ENCODE measurements around the gene ZBTB7B.
"Not testable (repeated sequence)": the region's sequence is repeated elsewhere in the genome, so short reads cannot be mapped to it uniquely, and the experiment has no call there.

The ZBTB7B gene

GRCh38 chr1:154974102-154974807 is 28.3 kb upstream of the ZBTB7B start, which contains the start of gene CKS1B:
CKS1B (plus strand) TSS chr1:154974681; CDS start chr1:154974746, 65 bp downstream.
- peaks cover 13% of the 10 kb centered on the region for H4K20me1 ChIP-seq (ENCODE audit: insufficient read depth, low read length)
- no peak for TF ChIP-seq CTCF (IDR thresholded peaks at IDR 0.05; ENCODE audit: low read depth, low read length)
- no peak for TF ChIP-seq EZH2phosphoT487 (IDR thresholded peaks at IDR 0.05; ENCODE audit: low read depth)
- H3K27me3 ChIP-seq (ENCODE audit: low read depth, low read length) = no peaks in the 10 kb centered on the region
- peaks cover 34% of the 10 kb centered on the region for H3K4me1 ChIP-seq (ENCODE audit: low read length)
- H3K27ac ChIP-seq (ENCODE audit: low read length) = peak within 1 kb of the TSS; percentile 91
- peak within 1 kb of the TSS; percentile 88 for H3K4me3 ChIP-seq (ENCODE audit: low read length)
- H3K9me3 ChIP-seq (ENCODE audit: insufficient read depth, low read length) = no peaks in the 10 kb centered on the region
- H3K9ac ChIP-seq (ENCODE audit: low read length) = peak within 1 kb of the TSS; percentile 97
- H3K79me2 ChIP-seq (ENCODE audit: low read length) = peaks cover 58% of the 10 kb centered on the region
- peak within 1 kb of the TSS; percentile 81 for H3K4me2 ChIP-seq (ENCODE audit: low read length)
- H2AFZ ChIP-seq (ENCODE audit: low read depth, low read length) = peak within 1 kb of the TSS; percentile 63; the same call in 1 of the 2 replicates
- peaks cover 14% of the 10 kb centered on the region for H3K36me3 ChIP-seq (replicated peaks; ENCODE audit: low read depth, low read length)

GRCh38 chr1:154974808-154975408 is 27.7 kb upstream of the ZBTB7B start:
- Histone ChIP-seq H2AFZ (ENCODE audit: low read depth, low read length) (no peak overlapping the region), H3K4me2 (ENCODE audit: low read length) (peak overlapping the region; percentile 80), H3K79me2 (ENCODE audit: low read length) (peaks cover 64% of the 10 kb centered on the region), H4K20me1 (ENCODE audit: insufficient read depth, low read length) (peaks cover 13% of the 10 kb centered on the region), H3K27ac (ENCODE audit: low read length) (peak overlapping the region; percentile 91), H3K9me3 (ENCODE audit: insufficient read depth, low read length) (no peaks in the 10 kb centered on the region), H3K9ac (ENCODE audit: low read length) (peak overlapping the region; percentile 95), H3K27me3 (ENCODE audit: low read depth, low read length) (no peaks in the 10 kb centered on the region), H3K36me3 (replicated peaks; ENCODE audit: low read depth, low read length) (peaks cover 18% of the 10 kb centered on the region), H3K4me1 (ENCODE audit: low read length) (peaks cover 34% of the 10 kb centered on the region), H3K4me3 (ENCODE audit: low read length) (peak overlapping the region; percentile 88)
- TF ChIP-seq EZH2phosphoT487 (IDR thresholded peaks at IDR 0.05; ENCODE audit: low read depth) (no peak), CTCF (IDR thresholded peaks at IDR 0.05; ENCODE audit: low read depth, low read length) (no peak)

- Histone ChIP-seq H3K79me2 (ENCODE audit: low read length) (peaks cover 64% of the 10 kb centered on the region), H3K27me3 (ENCODE audit: low read depth, low read length) (no peaks in the 10 kb centered on the region), H3K4me1 (ENCODE audit: low read length) (peaks cover 32% of the 10 kb centered on the region), H3K4me2 (ENCODE audit: low read length) (peak overlapping the region; percentile 80), H2AFZ (ENCODE audit: low read depth, low read length) (no peak overlapping the region), H4K20me1 (ENCODE audit: insufficient read depth, low read length) (peaks cover 13% of the 10 kb centered on the region), H3K27ac (ENCODE audit: low read length) (peak overlapping the region; percentile 91), H3K9me3 (ENCODE audit: insufficient read depth, low read length) (no peaks in the 10 kb centered on the region), H3K36me3 (replicated peaks; ENCODE audit: low read depth, low read length) (peaks cover 18% of the 10 kb centered on the region), H3K9ac (ENCODE audit: low read length) (peak overlapping the region; percentile 95), H3K4me3 (ENCODE audit: low read length) (peak overlapping the region; percentile 88)
- no peak for TF ChIP-seq EZH2phosphoT487 (IDR thresholded peaks at IDR 0.05; ENCODE audit: low read depth)
- no peak for TF ChIP-seq CTCF (IDR thresholded peaks at IDR 0.05; ENCODE audit: low read depth, low read length)
Observed at GRCh38 chr1:154975409-154976059, 27.1 kb upstream of the ZBTB7B start.

- Histone ChIP-seq H4K20me1 (ENCODE audit: insufficient read depth, low read length) (peaks cover 13% of the 10 kb centered on the region), H3K36me3 (replicated peaks; ENCODE audit: low read depth, low read length) (peaks cover 24% of the 10 kb centered on the region), H3K4me1 (ENCODE audit: low read length) (peaks cover 29% of the 10 kb centered on the region), H3K79me2 (ENCODE audit: low read length) (peaks cover 72% of the 10 kb centered on the region)
- not testable (repeated sequence) for H3K9ac ChIP-seq (ENCODE audit: low read length); H3K4me2 ChIP-seq (ENCODE audit: low read length); H3K27ac ChIP-seq (ENCODE audit: low read length); H3K27me3 ChIP-seq (ENCODE audit: low read depth, low read length); H2AFZ ChIP-seq (ENCODE audit: low read depth, low read length); H3K9me3 ChIP-seq (ENCODE audit: insufficient read depth, low read length); H3K4me3 ChIP-seq (ENCODE audit: low read length)
Observed at GRCh38 chr1:154977762-154978161, 24.8 kb upstream of the ZBTB7B start.
